WI38 (cell line): ENCODE data around the gene ELSPBP1.

Experiments used
- H3K4me3 ChIP-seq: 2 replicates; pipeline ENCODE4 v1.5.1; 2011; ENCODE audit warnings: low read depth, mild to moderate bottlenecking, control low read depth, low read length
- TF ChIP-seq, protein P1 (sequence below): IDR thresholded peaks from 2 replicates; pipeline ENCODE4 v1.5.1; 2012; ENCODE audit warnings: low read depth, mild to moderate bottlenecking, control low read depth, low read length

ELSPBP1 gene

DNA sequence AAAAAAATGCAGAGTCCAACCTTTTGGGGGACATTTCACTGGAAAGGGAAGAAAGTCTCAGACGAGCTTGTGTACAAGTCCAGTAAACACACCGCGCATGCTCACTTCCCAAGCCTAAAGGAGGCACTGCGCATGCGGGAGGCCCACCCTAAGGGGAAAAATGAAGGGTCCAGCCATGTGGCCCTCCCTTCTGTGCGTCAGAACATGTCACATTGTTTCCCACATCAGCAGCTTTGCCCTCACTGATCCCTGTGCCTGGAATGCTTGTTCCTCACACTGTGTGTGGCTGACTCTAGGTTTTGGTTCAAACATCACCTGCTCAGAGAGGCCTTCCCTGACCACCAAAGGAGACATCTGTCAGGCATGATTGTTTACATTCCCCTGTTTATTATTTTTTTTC, 4.4 kb downstream of the ELSPBP1 start:
- no peak overlapping the region for H3K4me3 ChIP-seq

GRCh38 chr19:48000846-48001245, 6.4 kb downstream of the ELSPBP1 start:
- TF ChIP-seq, protein P1, sequence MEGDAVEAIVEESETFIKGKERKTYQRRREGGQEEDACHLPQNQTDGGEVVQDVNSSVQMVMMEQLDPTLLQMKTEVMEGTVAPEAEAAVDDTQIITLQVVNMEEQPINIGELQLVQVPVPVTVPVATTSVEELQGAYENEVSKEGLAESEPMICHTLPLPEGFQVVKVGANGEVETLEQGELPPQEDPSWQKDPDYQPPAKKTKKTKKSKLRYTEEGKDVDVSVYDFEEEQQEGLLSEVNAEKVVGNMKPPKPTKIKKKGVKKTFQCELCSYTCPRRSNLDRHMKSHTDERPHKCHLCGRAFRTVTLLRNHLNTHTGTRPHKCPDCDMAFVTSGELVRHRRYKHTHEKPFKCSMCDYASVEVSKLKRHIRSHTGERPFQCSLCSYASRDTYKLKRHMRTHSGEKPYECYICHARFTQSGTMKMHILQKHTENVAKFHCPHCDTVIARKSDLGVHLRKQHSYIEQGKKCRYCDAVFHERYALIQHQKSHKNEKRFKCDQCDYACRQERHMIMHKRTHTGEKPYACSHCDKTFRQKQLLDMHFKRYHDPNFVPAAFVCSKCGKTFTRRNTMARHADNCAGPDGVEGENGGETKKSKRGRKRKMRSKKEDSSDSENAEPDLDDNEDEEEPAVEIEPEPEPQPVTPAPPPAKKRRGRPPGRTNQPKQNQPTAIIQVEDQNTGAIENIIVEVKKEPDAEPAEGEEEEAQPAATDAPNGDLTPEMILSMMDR, result no peak
- H3K4me3 ChIP-seq, result no peak overlapping the region

More for the DNA sequence above, 4.4 kb downstream of the ELSPBP1 start:
- TF ChIP-seq, protein P1, result no peak

DNA sequence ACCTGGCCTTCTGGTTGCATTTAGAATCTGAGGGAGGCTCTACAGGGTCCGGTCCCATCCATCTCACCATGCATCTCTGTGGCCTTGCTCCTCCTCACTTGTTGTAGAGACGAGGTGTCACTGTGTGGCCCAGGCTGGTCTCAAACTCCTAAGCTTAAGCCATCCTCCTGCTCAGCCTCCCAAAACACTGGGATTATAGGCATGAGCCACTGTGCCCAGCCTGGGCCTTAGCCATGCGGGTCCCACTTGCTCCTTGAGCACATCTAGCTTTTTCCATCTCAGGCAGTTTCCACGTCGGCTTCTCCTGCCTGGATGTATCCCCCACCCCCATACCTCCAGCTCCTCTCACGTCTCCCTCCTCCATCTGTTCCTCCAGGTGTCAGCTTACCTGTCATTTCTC, 9.8 kb downstream of the ELSPBP1 start:
- TF ChIP-seq, protein P1, result no peak
- no peak overlapping the region for H3K4me3 ChIP-seq

DNA sequence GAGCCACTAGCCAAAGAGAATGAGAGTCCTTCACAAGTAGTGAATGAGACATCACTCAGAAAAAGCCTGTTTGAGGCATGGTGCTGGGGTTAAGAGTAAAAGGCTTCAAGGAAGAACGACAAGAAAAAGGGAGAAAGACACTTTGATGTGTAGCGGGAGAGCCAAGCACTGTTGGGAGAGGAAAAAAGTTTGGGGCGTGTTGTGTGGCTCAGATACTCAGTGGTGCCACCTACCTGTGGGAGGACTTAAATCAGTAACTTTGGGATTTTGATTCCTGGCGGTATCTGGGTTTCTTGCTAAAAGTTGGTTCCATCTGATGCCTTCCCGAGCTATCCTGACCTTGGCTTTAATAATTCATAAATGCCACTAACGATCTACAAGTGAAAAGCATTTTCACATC, 12.3 kb downstream of the ELSPBP1 start:
- no peak overlapping the region for H3K4me3 ChIP-seq

DNA sequence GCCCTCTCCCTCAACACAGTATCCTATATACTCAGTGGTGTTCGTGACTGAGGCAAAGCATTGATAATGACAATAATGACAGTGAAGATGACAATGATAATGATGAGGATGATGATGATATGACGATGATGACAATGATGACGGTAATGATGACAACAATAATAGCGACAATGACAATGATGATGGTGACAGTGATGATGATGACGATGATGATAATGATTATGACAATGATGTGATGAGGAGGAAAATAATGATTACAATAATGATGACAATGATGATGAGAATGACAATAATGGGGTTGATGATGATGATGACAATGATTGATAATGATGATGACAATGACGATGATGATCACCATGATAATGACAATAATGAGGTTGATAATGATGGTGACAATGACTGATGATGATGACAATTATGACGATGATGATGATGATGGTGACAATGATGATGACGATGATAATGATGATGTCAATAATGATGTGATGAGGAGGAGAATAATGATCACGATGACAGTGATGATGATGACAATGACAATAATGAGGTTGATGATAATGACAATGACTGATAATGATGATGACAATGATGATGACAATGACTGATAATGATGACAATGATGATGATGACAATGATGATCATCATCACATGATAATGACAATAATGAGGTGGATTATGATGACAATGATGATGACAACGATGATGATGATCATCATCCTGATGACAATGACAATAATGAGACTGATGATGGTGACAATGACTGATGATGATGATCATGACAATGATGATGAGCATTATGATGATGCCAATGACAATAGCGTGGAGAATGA, 16.7 kb downstream of the ELSPBP1 start:
- H3K4me3 ChIP-seq, result no peak overlapping the region
- TF ChIP-seq, protein P1, result no peak

More for the DNA sequence above, 12.3 kb downstream of the ELSPBP1 start:
- TF ChIP-seq, protein P1, result no peak

- no peak overlapping the region for H3K4me3 ChIP-seq
- TF ChIP-seq, protein P1, result no peak
Observed at GRCh38 chr19:48020686-48021085, 26.3 kb downstream of the ELSPBP1 start.

- no peak overlapping the region for H3K4me3 ChIP-seq
Observed at GRCh38 chr19:48023011-48023410, 28.6 kb downstream of the ELSPBP1 start.

More at GRCh38 chr19:48023011-48023410, 28.6 kb downstream of the ELSPBP1 start:
- TF ChIP-seq, protein P1, result no peak
